PC-9 (cell line): ENCODE data around the gene MRAP2. TPM values are rescaled to one million over a fixed set of nuclear protein-coding genes. Genes with fewer than 3 reads are reported as not detected.

Experiments used
- BruUV-seq: library from RNA; stranded (reverse); fragments of 400-500 nt; replicated peaks from 2 replicates; lab custom pipeline; 2021; lab: Mats Ljungman, UMichigan
- CTCF ChIA-PET: fragments of 300-600 bp; sonication (Branson Sonifier 250); formaldehyde crosslinking; loops from one replicate; lab custom pipeline; 2022; ENCODE audit warnings: antibody characterized with exemption; lab: Charles Lee
- POLR2A ChIA-PET: fragments of 300-600 bp; sonication (Branson Sonifier 250); formaldehyde crosslinking; loops from one replicate; lab custom pipeline; 2022; ENCODE audit warnings: antibody characterized with exemption; ENCODE audit not compliant: unreplicated experiment; lab: Charles Lee
- DNase-seq, 2 experiments: peaks; one replicate each; pipeline versions ENCODE4 v3.0.0 to v3.0.0-alpha.2; 2015 to 2022; ENCODE audit warnings: mixed read lengths in 1 of 2
- H2AFZ ChIP-seq: fragments of 200-600 bp; sonication (generic); 2 replicates; pipeline ENCODE4 v1.8.1; 2017; ENCODE audit warnings: antibody characterized with exemption
- H3F3A ChIP-seq: fragments of 200-600 bp; sonication (generic); 2 replicates; pipeline ENCODE4 v1.8.1; 2017; ENCODE audit warnings: antibody characterized with exemption, mild to moderate bottlenecking, low read depth; ENCODE audit not compliant: insufficient read depth
- H3K27ac ChIP-seq: fragments of 200-600 bp; sonication (generic); 2 replicates; pipeline ENCODE4 v1.6.1; 2016; ENCODE audit warnings: mixed run types
- H3K27me3 ChIP-seq: fragments of 200-600 bp; sonication (generic); 2 replicates; pipeline ENCODE4 v1.6.1; 2016; ENCODE audit warnings: low read depth, mixed run types; ENCODE audit not compliant: insufficient read depth
- H3K36me3 ChIP-seq: fragments of 200-600 bp; sonication (generic); 2 replicates; pipeline ENCODE4 v1.6.1; 2016; ENCODE audit warnings: low read depth, mixed run types
- H3K4me1 ChIP-seq: fragments of 200-600 bp; sonication (generic); replicated peaks from 2 replicates; pipeline ENCODE4 v1.6.1; 2016; ENCODE audit warnings: mixed run types; ENCODE audit not compliant: insufficient read depth
- H3K4me2 ChIP-seq: fragments of 200-600 bp; sonication (generic); 2 replicates; pipeline ENCODE4 v1.6.1; 2017; ENCODE audit warnings: mixed run types
- H3K4me3 ChIP-seq: fragments of 200-600 bp; sonication (generic); 2 replicates; pipeline ENCODE4 v1.6.1; 2016; ENCODE audit warnings: mixed run types
- H3K79me2 ChIP-seq: fragments of 200-600 bp; sonication (generic); 2 replicates; pipeline ENCODE4 v1.6.1; 2017; ENCODE audit warnings: low read depth, mixed run types
- H3K9me2 ChIP-seq: fragments of 200-600 bp; sonication (generic); 2 replicates; pipeline ENCODE4 v1.8.1; 2017; ENCODE audit warnings: mild to moderate bottlenecking; ENCODE audit not compliant: insufficient read depth
- H3K9me3 ChIP-seq: fragments of 200-600 bp; sonication (generic); 2 replicates; pipeline ENCODE4 v1.8.1; 2016; ENCODE audit warnings: low read depth; ENCODE audit not compliant: insufficient read depth
- H4K20me1 ChIP-seq: fragments of 200-600 bp; sonication (generic); 2 replicates; pipeline ENCODE4 v1.8.1; 2017; ENCODE audit not compliant: insufficient read depth
- EZH2 ChIP-seq: fragments of 200-600 bp; sonication (generic); IDR thresholded peaks from 2 replicates; pipeline ENCODE4 v1.8.0; 2017; ENCODE audit warnings: antibody characterized with exemption, low read depth
- intact Hi-C: fragments of 100-400 bp; cut with micrococcal nuclease; formaldehyde crosslinking; loops from one replicate; pipeline ENCODE4 v1.10.0; 2022; ENCODE audit not compliant: unreplicated experiment
- total RNA-seq: library from RNA; stranded (reverse); gene quantifications from 2 replicates; pipeline ENCODE4 v1.2.3, GENCODE V29; 2021
- TF ChIP-seq, protein P1 (sequence below): fragments of 200-600 bp; sonication (generic); conservative IDR thresholded peaks from 2 replicates; pipeline ENCODE4 v1.6.1; 2017; ENCODE audit warnings: mixed run types, antibody characterized with exemption, mild to moderate bottlenecking, moderate library complexity

The MRAP2 gene
- total RNA-seq, 1 experiment from 2014 or later, result not detected

GRCh38 chr6:84043555-84043954 lies 10.0 kb downstream of the MRAP2 start:
- POLR2A ChIA-PET, result no interaction called here
- Histone ChIP-seq H2AFZ (no peak overlapping the region), H3K27ac (no peak overlapping the region), H4K20me1 (no peaks in the 10 kb centered on the region), H3F3A (no peaks in the 10 kb centered on the region), H3K36me3 (no peaks in the 10 kb centered on the region), H3K4me2 (no peak overlapping the region), H3K79me2 (no peaks in the 10 kb centered on the region), H3K4me1 (no peaks in the 10 kb centered on the region), H3K4me3 (no peak overlapping the region), H3K27me3 (no peaks in the 10 kb centered on the region), H3K9me3 (no peaks in the 10 kb centered on the region), H3K9me2 (no peaks in the 10 kb centered on the region)
- no peak for TF ChIP-seq EZH2
- TF ChIP-seq, protein P1, sequence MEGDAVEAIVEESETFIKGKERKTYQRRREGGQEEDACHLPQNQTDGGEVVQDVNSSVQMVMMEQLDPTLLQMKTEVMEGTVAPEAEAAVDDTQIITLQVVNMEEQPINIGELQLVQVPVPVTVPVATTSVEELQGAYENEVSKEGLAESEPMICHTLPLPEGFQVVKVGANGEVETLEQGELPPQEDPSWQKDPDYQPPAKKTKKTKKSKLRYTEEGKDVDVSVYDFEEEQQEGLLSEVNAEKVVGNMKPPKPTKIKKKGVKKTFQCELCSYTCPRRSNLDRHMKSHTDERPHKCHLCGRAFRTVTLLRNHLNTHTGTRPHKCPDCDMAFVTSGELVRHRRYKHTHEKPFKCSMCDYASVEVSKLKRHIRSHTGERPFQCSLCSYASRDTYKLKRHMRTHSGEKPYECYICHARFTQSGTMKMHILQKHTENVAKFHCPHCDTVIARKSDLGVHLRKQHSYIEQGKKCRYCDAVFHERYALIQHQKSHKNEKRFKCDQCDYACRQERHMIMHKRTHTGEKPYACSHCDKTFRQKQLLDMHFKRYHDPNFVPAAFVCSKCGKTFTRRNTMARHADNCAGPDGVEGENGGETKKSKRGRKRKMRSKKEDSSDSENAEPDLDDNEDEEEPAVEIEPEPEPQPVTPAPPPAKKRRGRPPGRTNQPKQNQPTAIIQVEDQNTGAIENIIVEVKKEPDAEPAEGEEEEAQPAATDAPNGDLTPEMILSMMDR, result no peak
- no TSS peak for BruUV-seq
- intact Hi-C loops, result no loop called here
- no peak for DNase-seq
- CTCF ChIA-PET, result no interaction called here

DNA sequence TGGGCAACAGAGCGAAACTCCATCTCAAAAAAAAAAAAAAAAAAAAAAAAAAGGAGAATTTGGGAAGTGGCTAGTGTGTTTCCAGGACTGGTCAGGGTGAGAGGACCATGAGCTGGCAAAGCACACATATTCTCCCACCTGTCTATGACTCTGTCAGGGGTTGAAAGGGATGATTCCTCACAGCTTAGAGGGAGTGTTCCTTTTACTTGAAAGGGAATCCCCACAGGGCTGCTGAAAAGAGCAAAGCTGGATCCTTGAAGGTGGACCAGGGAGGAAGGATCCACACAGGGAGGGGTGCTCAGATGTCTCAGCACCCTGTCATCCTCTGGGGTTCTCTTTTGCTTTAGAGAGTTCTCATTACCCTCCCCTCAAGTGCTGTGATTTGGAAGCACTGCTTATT lies 13.2 kb downstream of the MRAP2 start:
- no peaks in the 10 kb centered on the region for H4K20me1 ChIP-seq

GRCh38 chr6:84048588-84048987 lies 15.0 kb downstream of the MRAP2 start:
- H3K27ac ChIP-seq, result no peak overlapping the region
- no peak for DNase-seq
- no peaks in the 10 kb centered on the region for H3K27me3 ChIP-seq
- TF ChIP-seq, protein P1, result no peak
- TF ChIP-seq EZH2, result no peak
- H3K9me2 ChIP-seq, result no peaks in the 10 kb centered on the region
- H3F3A ChIP-seq, result no peaks in the 10 kb centered on the region
- H3K9me3 ChIP-seq, result no peaks in the 10 kb centered on the region
- H3K36me3 ChIP-seq, result no peaks in the 10 kb centered on the region
- intact Hi-C loops, result no loop called here
- no peak overlapping the region for H3K4me3 ChIP-seq
- H3K4me2 ChIP-seq, result no peak overlapping the region
- BruUV-seq, result no TSS peak
- H3K79me2 ChIP-seq, result no peaks in the 10 kb centered on the region
- no peaks in the 10 kb centered on the region for H3K4me1 ChIP-seq
- ChIA-PET POLR2A (no interaction called here), CTCF (no interaction called here)
- no peaks in the 10 kb centered on the region for H4K20me1 ChIP-seq
- no peak overlapping the region for H2AFZ ChIP-seq

More for the DNA sequence above, 13.2 kb downstream of the MRAP2 start:
- no peaks in the 10 kb centered on the region for H3K27me3 ChIP-seq
- H3K4me2 ChIP-seq, result no peak overlapping the region
- no peaks in the 10 kb centered on the region for H3F3A ChIP-seq
- POLR2A ChIA-PET, result no interaction called here
- no peaks in the 10 kb centered on the region for H3K9me2 ChIP-seq
- no TSS peak for BruUV-seq
- no peak for DNase-seq
- no peaks in the 10 kb centered on the region for H3K36me3 ChIP-seq
- CTCF ChIA-PET, result no interaction called here
- H3K27ac ChIP-seq, result no peak overlapping the region
- no peak for TF ChIP-seq EZH2
- TF ChIP-seq, protein P1, result no peak
- no peaks in the 10 kb centered on the region for H3K9me3 ChIP-seq
- no peaks in the 10 kb centered on the region for H3K79me2 ChIP-seq
- no peaks in the 10 kb centered on the region for H3K4me1 ChIP-seq
- no peak overlapping the region for H2AFZ ChIP-seq
- intact Hi-C loops, result no loop called here
- no peak overlapping the region for H3K4me3 ChIP-seq
